ENCODE data around the gene SNX2. TPM values are rescaled to one million over a fixed set of nuclear protein-coding genes. Genes with fewer than 3 reads are reported as not detected.

The SNX2 gene
- total RNA-seq, 1 experiment from 2014 or later, result 46.9 TPM

- Histone ChIP-seq H3K27me3 (no peaks in the 10 kb centered on the region), H3K4me3 (no peak overlapping the region), H3K4me1 (no peaks in the 10 kb centered on the region), H3K27ac (no peak overlapping the region), H3K9me3 (replicated peaks) (no peaks in the 10 kb centered on the region), H3K36me3 (no peaks in the 10 kb centered on the region)
- no peak for DNase-seq
Observed at GRCh38 chr5:122874179-122874875, 99.4 kb downstream of the SNX2 start.

GRCh38 chr5:122877518-122877917, 102.6 kb downstream of the SNX2 start:
- Histone ChIP-seq H3K4me3 (no peak overlapping the region), H3K36me3 (no peaks in the 10 kb centered on the region), H3K27ac (no peak overlapping the region), H3K9me3 (replicated peaks) (no peaks in the 10 kb centered on the region), H3K27me3 (no peaks in the 10 kb centered on the region), H3K4me1 (no peaks in the 10 kb centered on the region)
- DNase-seq, result no peak

DNA sequence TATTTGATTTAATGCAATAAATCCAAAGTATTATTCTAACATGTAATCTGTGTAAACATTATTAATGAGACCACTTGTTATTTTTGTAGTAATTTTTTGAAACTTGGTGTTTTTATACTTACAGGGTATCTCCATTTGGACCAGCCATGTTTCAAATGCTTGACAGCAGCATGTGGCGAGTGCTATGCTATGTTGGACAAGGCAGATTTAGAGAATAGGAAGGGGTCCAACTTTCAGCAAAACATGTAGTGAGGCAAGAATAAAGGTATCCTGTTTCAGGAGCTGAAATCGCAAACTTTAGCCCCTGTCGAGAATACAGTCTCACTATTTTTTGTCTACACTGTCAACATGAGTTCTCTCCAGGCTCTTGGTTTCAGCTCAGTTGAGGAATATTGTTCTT, 104.2 kb downstream of the SNX2 start:
- Histone ChIP-seq H3K27me3 (no peaks in the 10 kb centered on the region), H3K36me3 (no peaks in the 10 kb centered on the region), H3K4me1 (no peaks in the 10 kb centered on the region), H3K9me3 (replicated peaks) (no peaks in the 10 kb centered on the region), H3K4me3 (no peak overlapping the region), H3K27ac (no peak overlapping the region)
- no peak for DNase-seq

Other genes starting within 250 kb of the SNX2 start
- gene SNX24, start 70.5 kb downstream of the SNX2 start, total RNA-seq (2014; rRNA removed; shearing (Covaris generic)), result 15.3 and 22.5 TPM in 2 replicates

All from SJCRH30 (cell line).